GM18519 (cell line): ENCODE measurements around the gene RFX2.

Experiments used
- ATAC-seq: cut with Tn5 transposase; IDR thresholded peaks from one replicate; pipeline ENCODE4 v1.9.1; 2021; ENCODE audit warnings: mild to moderate bottlenecking, moderate library complexity; ENCODE audit not compliant: unreplicated experiment, low FRiP score

RFX2 gene

GRCh38 chr19:5948752-5949564 is 161.3 kb downstream of the RFX2 start:
- no peak for ATAC-seq

DNA sequence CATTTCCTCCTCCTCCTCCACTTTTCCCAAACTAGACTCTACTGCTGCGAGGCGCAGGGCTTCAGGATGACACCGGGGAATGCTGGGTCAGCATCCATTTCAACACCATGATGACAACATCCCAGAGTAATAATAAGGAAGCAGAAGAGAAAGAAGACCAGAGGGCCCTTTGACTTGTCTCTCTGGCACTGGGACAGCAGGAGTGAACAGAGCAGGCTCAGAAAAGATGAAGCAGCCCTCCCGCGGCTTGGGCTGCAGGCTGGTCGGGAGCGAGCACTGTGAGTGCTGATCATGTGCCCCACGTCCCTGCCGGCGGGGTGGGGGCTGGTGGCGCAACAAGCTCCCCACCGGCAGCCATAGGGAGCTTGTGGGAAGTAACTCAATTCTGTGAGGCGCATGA is 162.9 kb downstream of the RFX2 start:
- no peak for ATAC-seq

DNA sequence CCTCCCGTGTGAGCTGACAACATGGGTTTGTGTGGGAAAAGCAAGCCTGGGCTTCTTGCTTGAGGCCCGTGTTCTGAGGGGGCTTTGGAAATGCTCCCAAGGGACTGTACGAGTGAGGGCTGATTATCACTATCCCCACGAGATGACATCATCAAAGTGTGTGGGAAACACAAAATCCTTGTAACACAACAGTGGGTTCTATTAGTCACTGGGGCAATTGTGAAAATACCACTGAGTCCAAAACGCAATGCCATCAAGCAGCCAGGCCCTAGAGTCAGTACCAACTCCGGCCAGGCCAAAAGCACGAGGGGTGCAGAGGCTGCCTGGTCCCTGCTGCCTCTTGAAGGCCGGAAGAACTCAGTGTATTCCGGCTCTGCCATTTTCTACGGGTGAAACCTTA is 166.7 kb downstream of the RFX2 start:
- no peak for ATAC-seq
